ENCODE measurements around the gene FRMPD4. TPM values are rescaled to one million over a fixed set of nuclear protein-coding genes. Genes with fewer than 3 reads are reported as not detected.

The FRMPD4 gene
- total and polyA plus RNA-seq, 10 donors, result not detected

DNA sequence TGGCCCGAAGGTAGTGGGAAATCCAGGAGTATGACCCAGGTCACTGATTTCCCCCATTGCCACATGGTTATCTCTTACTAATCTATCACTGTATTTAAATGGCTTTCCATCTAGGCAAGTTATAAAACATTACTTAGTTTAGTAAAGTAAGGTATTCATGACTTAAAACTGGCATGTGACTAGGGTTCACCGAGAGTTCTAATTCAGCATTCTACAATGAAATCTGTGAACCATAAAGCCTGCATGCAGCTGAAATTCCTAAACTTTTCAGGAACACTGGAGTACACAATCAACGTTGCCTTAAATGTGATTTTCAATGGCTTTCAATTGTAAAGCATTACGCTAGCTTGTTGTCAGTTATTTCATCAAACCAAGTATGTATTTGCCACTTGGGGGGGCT, 630.2 kb downstream of the FRMPD4 start:
- no peaks in the 10 kb centered on the region for H3K36me3 ChIP-seq

DNA sequence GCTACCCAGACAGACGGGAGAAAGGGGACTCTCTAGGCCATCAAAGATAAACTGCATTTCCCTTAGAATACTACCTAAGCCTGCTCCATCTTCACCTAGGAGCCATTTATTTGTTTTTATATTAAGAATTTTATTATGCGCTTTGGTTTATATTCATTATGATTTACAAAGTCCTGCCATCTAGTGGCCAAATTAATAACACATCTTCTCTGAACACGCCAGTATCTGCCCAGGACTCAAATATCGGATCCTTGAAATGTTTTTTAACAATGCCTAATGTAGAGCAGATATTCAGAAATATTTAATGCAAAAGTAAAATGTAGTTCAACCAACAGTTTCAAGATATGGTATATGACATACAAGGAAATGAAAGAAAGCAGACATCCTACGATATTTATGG, 632.2 kb downstream of the FRMPD4 start:
- Histone ChIP-seq H3K4me3 (no peak overlapping the region), H3K4me1 (peaks cover 0 to 12% (median 3%) of the 10 kb centered on the region in 6 donors), H3K27ac (no peak overlapping the region), H3K36me3 (no peaks in the 10 kb centered on the region), H3K27me3 (replicated peaks in 1 of 7) (peaks cover 0 to 37% (median 4%) of the 10 kb centered on the region in 7 donors), H3K9me3 (no peaks in the 10 kb centered on the region)
- intact Hi-C loops (cut with DNase I; ENCODE audit: low total_unique reads), result no loop called here
- TF ChIP-seq POLR2AphosphoS5 (IDR thresholded peaks at IDR 0.05), result no peak
- TF ChIP-seq, protein P1, sequence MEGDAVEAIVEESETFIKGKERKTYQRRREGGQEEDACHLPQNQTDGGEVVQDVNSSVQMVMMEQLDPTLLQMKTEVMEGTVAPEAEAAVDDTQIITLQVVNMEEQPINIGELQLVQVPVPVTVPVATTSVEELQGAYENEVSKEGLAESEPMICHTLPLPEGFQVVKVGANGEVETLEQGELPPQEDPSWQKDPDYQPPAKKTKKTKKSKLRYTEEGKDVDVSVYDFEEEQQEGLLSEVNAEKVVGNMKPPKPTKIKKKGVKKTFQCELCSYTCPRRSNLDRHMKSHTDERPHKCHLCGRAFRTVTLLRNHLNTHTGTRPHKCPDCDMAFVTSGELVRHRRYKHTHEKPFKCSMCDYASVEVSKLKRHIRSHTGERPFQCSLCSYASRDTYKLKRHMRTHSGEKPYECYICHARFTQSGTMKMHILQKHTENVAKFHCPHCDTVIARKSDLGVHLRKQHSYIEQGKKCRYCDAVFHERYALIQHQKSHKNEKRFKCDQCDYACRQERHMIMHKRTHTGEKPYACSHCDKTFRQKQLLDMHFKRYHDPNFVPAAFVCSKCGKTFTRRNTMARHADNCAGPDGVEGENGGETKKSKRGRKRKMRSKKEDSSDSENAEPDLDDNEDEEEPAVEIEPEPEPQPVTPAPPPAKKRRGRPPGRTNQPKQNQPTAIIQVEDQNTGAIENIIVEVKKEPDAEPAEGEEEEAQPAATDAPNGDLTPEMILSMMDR (IDR thresholded peaks at IDR 0.05 in 8 of 11, conservative IDR thresholded peaks at IDR 0.05 in 3 of 11), result peak in 9 of 11 experiments; percentile 29 to 63 (median 58)
- DNase-seq, result no peak
- WGBS, 5 donors, result 38 to 49% (median 42%) methylated on average over 5 of the region's 5 CpGs

More for the DNA sequence above, 630.2 kb downstream of the FRMPD4 start:
- intact Hi-C loops (cut with DNase I; ENCODE audit: low total_unique reads), result no loop called here
- H3K27ac ChIP-seq, result no peak overlapping the region
- 83 to 92% (median 92%) methylated on average over 4 of the region's 4 CpGs for WGBS, 5 donors
- peaks cover 0 to 4% (median 0%) of the 10 kb centered on the region in 8 donors for H3K9me3 ChIP-seq
- no peak overlapping the region for H3K4me3 ChIP-seq
- no peak for DNase-seq
- no peak for TF ChIP-seq POLR2A (IDR thresholded peaks at IDR 0.05)
- peaks cover 0 to 27% (median 4%) of the 10 kb centered on the region in 7 donors for H3K27me3 ChIP-seq (replicated peaks in 1 of 7)
- H3K4me1 ChIP-seq, result peaks cover 0 to 12% (median 3%) of the 10 kb centered on the region in 6 donors

DNA sequence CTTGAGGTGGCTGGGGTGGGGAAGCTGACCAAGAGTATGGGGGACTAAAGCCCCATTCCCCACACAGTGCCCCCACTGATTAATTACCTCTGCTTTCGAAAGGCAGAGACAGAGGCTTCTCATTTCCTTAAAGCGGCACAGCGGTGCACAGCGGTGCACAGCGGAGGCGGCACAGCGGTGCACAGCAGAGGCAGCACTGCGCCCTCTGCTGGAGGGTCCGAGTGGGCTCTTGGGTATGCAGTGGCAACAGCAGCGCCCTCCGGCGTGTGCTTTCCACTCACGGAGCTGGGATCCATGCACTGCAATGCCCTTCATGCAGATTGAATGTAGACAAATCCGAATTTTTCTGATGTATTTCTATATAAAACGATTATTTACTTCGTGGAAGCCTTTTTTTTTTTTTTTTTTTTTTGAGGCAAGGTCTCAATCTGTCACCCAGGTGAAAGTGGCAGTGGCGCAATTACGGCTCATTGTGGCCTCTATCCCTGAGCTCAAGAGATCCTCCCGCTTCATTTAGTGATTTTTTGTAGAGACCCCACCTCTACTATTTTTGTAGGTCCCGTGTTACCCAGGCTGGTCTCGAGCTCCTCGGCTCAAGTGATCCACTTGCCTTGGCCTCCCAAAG, 633.3 kb downstream of the FRMPD4 start:
- H3K36me3 ChIP-seq, result no peaks in the 10 kb centered on the region
- no peak overlapping the region for H3K27ac ChIP-seq
- TF ChIP-seq POLR2A (IDR thresholded peaks at IDR 0.05) (no peak), POLR2AphosphoS5 (IDR thresholded peaks at IDR 0.05) (peak in 1 of 3 donors; percentile 50)
- TF ChIP-seq, protein P1 (IDR thresholded peaks at IDR 0.05 in 8 of 11, conservative IDR thresholded peaks at IDR 0.05 in 3 of 11), result peak; percentile 24 to 80 (median 63)
- no peaks in the 10 kb centered on the region for H3K9me3 ChIP-seq
- no peak overlapping the region for H3K4me3 ChIP-seq
- H3K4me1 ChIP-seq, result peaks cover 0 to 12% (median 3%) of the 10 kb centered on the region in 6 donors
- peaks cover 0 to 40% (median 4%) of the 10 kb centered on the region in 7 donors for H3K27me3 ChIP-seq (replicated peaks in 1 of 7)
- 27 to 42% (median 30%) methylated on average over 22 of the region's 22 CpGs for whole genome bisulfite sequencing, 5 donors
- intact Hi-C loops (cut with DNase I; ENCODE audit: low total_unique reads), result no loop called here
- DNase-seq, result peak; percentile 93

Small RNA genes within 50 kb of the gene (small RNA-seq; reads per million reads assigned to genes)
- gene AC119619.1, result 0 reads per million in 4 donors
- gene RF00019, result 0 reads per million in 4 donors
- gene RN7SKP290, result 0 reads per million in 4 donors
